ENCODE data around the gene CHST9. TPM values are rescaled to one million over a fixed set of nuclear protein-coding genes. Genes with fewer than 3 reads are reported as not detected.

The CHST9 gene
- total and polyA plus RNA-seq, 4 donors, result 0.42 to 6.4 (median 1.4) TPM

DNA sequence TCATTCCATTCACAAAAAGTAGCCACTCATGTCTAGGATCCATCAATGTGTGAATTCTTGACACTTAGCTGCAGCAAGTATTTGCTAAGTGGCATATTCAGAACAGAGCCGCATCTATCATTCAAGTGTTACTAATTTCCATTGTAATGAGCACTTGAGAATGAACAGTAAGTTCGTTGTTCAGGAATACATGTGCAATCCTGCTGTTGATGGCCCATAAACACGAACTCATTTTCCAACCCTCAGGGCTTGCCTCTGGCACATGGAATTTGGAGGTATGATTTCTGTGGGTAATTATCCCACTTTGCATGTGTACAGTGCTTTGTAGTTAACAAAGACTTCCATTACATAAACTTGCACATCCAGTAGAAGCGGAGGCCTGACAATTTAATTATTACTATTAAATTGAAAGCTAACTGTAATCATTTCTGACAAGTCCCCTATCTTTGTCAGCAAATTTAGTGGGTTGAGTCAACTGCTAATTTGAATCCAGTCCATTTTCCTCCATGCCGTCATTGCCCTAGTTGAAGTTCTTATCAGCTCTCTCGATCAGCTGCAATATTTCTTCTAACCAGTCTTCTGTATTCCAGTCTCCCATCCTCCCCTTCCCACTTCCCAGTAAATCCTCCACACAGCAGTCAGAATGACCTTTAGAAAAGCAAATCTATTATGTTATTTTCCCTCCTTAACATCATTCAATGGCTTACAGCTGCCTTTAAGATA is 203.6 kb downstream of the CHST9 start:
- DNase-seq (ENCODE audit: low spot score), result no peak
- Histone ChIP-seq H3K27ac (ENCODE audit: low read depth in 1 of 2, low read length in 2 of 2) (no peak overlapping the region), H3K9ac (ENCODE audit: low read depth in 1 of 2, low read length in 2 of 2) (no peak overlapping the region), H3K36me3 (ENCODE audit: control insufficient read depth in 4 of 4, insufficient read depth in 3 of 4, low read depth in 1 of 4, low read length in 3 of 4) (no peaks in the 10 kb centered on the region), H3K4me1 (ENCODE audit: control insufficient read depth in 4 of 4, insufficient read depth in 4 of 4, low read length in 3 of 4) (no peaks in the 10 kb centered on the region), H3K4me3 (ENCODE audit: low read depth in 1 of 3, low read length in 3 of 3) (no peak overlapping the region), H3K9me3 (ENCODE audit: control insufficient read depth in 4 of 4, low read length in 3 of 4) (no peaks in the 10 kb centered on the region), H3K27me3 (ENCODE audit: control insufficient read depth in 4 of 4, insufficient read depth in 4 of 4, low read length in 3 of 4) (no peaks in the 10 kb centered on the region)
- 87% methylated on average over 6 of the region's 6 CpGs for WGBS
- TF ChIP-seq, protein P1, sequence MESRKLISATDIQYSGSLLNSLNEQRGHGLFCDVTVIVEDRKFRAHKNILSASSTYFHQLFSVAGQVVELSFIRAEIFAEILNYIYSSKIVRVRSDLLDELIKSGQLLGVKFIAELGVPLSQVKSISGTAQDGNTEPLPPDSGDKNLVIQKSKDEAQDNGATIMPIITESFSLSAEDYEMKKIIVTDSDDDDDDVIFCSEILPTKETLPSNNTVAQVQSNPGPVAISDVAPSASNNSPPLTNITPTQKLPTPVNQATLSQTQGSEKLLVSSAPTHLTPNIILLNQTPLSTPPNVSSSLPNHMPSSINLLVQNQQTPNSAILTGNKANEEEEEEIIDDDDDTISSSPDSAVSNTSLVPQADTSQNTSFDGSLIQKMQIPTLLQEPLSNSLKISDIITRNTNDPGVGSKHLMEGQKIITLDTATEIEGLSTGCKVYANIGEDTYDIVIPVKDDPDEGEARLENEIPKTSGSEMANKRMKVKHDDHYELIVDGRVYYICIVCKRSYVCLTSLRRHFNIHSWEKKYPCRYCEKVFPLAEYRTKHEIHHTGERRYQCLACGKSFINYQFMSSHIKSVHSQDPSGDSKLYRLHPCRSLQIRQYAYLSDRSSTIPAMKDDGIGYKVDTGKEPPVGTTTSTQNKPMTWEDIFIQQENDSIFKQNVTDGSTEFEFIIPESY (IDR thresholded peaks at IDR 0.05), result no peak
- TF ChIP-seq, protein P2, sequence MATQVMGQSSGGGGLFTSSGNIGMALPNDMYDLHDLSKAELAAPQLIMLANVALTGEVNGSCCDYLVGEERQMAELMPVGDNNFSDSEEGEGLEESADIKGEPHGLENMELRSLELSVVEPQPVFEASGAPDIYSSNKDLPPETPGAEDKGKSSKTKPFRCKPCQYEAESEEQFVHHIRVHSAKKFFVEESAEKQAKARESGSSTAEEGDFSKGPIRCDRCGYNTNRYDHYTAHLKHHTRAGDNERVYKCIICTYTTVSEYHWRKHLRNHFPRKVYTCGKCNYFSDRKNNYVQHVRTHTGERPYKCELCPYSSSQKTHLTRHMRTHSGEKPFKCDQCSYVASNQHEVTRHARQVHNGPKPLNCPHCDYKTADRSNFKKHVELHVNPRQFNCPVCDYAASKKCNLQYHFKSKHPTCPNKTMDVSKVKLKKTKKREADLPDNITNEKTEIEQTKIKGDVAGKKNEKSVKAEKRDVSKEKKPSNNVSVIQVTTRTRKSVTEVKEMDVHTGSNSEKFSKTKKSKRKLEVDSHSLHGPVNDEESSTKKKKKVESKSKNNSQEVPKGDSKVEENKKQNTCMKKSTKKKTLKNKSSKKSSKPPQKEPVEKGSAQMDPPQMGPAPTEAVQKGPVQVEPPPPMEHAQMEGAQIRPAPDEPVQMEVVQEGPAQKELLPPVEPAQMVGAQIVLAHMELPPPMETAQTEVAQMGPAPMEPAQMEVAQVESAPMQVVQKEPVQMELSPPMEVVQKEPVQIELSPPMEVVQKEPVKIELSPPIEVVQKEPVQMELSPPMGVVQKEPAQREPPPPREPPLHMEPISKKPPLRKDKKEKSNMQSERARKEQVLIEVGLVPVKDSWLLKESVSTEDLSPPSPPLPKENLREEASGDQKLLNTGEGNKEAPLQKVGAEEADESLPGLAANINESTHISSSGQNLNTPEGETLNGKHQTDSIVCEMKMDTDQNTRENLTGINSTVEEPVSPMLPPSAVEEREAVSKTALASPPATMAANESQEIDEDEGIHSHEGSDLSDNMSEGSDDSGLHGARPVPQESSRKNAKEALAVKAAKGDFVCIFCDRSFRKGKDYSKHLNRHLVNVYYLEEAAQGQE (IDR thresholded peaks at IDR 0.05), result no peak
- TF ChIP-seq, protein P3, sequence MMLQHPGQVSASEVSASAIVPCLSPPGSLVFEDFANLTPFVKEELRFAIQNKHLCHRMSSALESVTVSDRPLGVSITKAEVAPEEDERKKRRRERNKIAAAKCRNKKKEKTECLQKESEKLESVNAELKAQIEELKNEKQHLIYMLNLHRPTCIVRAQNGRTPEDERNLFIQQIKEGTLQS (IDR thresholded peaks at IDR 0.05), result no peak
- no peak for TF ChIP-seq FOXA1 (IDR thresholded peaks at IDR 0.05)
- TF ChIP-seq RXRA (IDR thresholded peaks at IDR 0.05), result no peak
- no peak for TF ChIP-seq GABPA (IDR thresholded peaks at IDR 0.05 in 1 of 2, conservative IDR thresholded peaks at IDR 0.05 in 1 of 2)
- TF ChIP-seq EGR1 (IDR thresholded peaks at IDR 0.05; ENCODE audit: low read depth in 2 of 2), result no peak
- no peak for TF ChIP-seq RAD21 (IDR thresholded peaks at IDR 0.05)
- TF ChIP-seq NR2F2 (IDR thresholded peaks at IDR 0.05), result no peak

DNA sequence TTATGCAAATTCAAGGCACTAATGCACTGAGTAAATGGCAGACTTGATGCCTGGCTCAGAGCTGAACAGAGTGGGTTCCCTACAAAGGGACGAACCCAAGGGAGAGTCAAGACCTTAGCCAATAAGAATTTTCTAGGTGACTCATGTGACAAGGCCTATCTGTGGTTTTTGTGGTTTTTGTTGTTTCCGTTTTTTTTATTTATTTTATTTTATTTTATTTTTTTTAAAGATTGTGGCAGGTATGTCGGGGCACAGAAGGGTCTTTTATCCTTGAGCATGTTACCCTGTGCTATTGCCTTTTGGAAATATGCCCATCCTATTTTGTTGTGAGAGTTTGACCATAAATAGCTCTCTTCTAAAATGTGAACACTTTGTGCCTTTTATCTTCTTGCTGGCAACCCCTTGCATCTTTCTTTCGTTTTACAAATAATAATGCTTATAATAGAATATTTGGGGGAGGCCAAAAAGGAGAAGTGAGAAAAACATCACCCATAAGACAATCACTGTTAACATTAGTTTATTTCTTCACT is 206.2 kb downstream of the CHST9 start:
- Histone ChIP-seq H3K9ac (ENCODE audit: low read depth in 1 of 2, low read length in 2 of 2) (no peak overlapping the region), H3K4me3 (ENCODE audit: low read depth in 1 of 3, low read length in 3 of 3) (no peak overlapping the region), H3K36me3 (ENCODE audit: control insufficient read depth in 4 of 4, insufficient read depth in 3 of 4, low read depth in 1 of 4, low read length in 3 of 4) (no peaks in the 10 kb centered on the region), H3K27me3 (ENCODE audit: control insufficient read depth in 4 of 4, insufficient read depth in 4 of 4, low read length in 3 of 4) (no peaks in the 10 kb centered on the region), H3K4me1 (ENCODE audit: control insufficient read depth in 4 of 4, insufficient read depth in 4 of 4, low read length in 3 of 4) (no peaks in the 10 kb centered on the region), H3K27ac (ENCODE audit: low read depth in 1 of 2, low read length in 2 of 2) (no peak overlapping the region), H3K9me3 (ENCODE audit: control insufficient read depth in 4 of 4, low read length in 3 of 4) (no peaks in the 10 kb centered on the region)
- 80% methylated on average over 4 of the region's 4 CpGs for WGBS
- TF ChIP-seq, protein P3 (IDR thresholded peaks at IDR 0.05), result no peak
- no peak for TF ChIP-seq SP1 (IDR thresholded peaks at IDR 0.05)
- no peak for DNase-seq (ENCODE audit: low spot score)

DNA sequence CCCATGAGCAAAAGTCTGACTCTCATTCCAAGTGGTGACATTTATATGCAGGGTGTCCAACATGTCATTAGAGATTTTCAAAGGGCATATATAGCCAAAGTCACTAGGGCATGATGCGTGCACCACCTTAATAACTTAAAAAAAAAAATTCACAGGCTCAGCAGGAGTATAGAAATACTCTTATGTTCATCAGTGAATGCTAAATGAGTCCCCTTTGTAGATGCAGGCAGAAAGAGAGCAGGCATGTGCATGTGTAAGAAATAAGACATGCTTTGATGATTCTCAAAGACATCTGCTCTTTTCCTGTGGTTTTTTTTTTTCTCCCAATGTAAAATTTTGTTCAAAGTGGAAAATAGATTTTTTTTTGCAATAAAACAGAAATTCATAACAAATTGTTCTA is 207.3 kb downstream of the CHST9 start:
- no peak overlapping the region for H3K9ac ChIP-seq (ENCODE audit: low read depth in 1 of 2, low read length in 2 of 2)
- DNase-seq (ENCODE audit: low spot score), result no peak
- 89% methylated on average over 1 of the region's 1 CpG for WGBS
- H3K27ac ChIP-seq (ENCODE audit: low read depth in 1 of 2, low read length in 2 of 2), result no peak overlapping the region
- TF ChIP-seq JUND (IDR thresholded peaks at IDR 0.05) (no peak), MAX (IDR thresholded peaks at IDR 0.05) (no peak), FOXA1 (IDR thresholded peaks at IDR 0.05) (no peak), EGR1 (IDR thresholded peaks at IDR 0.05; ENCODE audit: low read depth in 2 of 2) (no peak), RXRA (IDR thresholded peaks at IDR 0.05) (no peak), RAD21 (IDR thresholded peaks at IDR 0.05) (no peak), SP1 (IDR thresholded peaks at IDR 0.05) (no peak), FOXA2 (IDR thresholded peaks at IDR 0.05) (no peak)
- TF ChIP-seq, protein P3 (IDR thresholded peaks at IDR 0.05), result no peak
- H3K4me3 ChIP-seq (ENCODE audit: low read depth in 1 of 3, low read length in 3 of 3), result no peak overlapping the region
- H3K36me3 ChIP-seq (ENCODE audit: control insufficient read depth in 4 of 4, insufficient read depth in 3 of 4, low read depth in 1 of 4, low read length in 3 of 4), result no peaks in the 10 kb centered on the region
- H3K9me3 ChIP-seq (ENCODE audit: control insufficient read depth in 4 of 4, low read length in 3 of 4), result no peaks in the 10 kb centered on the region
- no peaks in the 10 kb centered on the region for H3K27me3 ChIP-seq (ENCODE audit: control insufficient read depth in 4 of 4, insufficient read depth in 4 of 4, low read length in 3 of 4)
- H3K4me1 ChIP-seq (ENCODE audit: control insufficient read depth in 4 of 4, insufficient read depth in 4 of 4, low read length in 3 of 4), result no peaks in the 10 kb centered on the region

Data from liver (tissue), 9 donors.